IMR-90 (cell line): ENCODE data around the gene TTC39B. TPM values are rescaled to one million over a fixed set of nuclear protein-coding genes. Genes with fewer than 3 reads are reported as not detected.

Experiments
- ATAC-seq: fragments of 200-7000 bp; cut with Tn5 transposase; 2 replicates; pipeline ENCODE4 v1.9.1; 2020; ENCODE audit warnings: low read depth, mild to moderate bottlenecking, moderate library complexity
- BruUV-seq: library from RNA; stranded (reverse); fragments of 400-500 nt; replicated peaks from 2 replicates; lab custom pipeline; 2021; lab: Mats Ljungman, UMichigan
- CTCF ChIA-PET: fragments of 300-600 bp; formaldehyde crosslinking; extraction: SDS; loops from one replicate; lab custom pipeline; 2021; ENCODE audit warnings: antibody characterized with exemption; lab: Yijun Ruan, JAX
- POLR2A ChIA-PET: fragments of 300-600 bp; sonication (Branson Sonifier 250); formaldehyde crosslinking; loops from one replicate; lab custom pipeline; 2022; ENCODE audit warnings: antibody characterized with exemption; ENCODE audit not compliant: unreplicated experiment; lab: Charles Lee
- DNase-seq: peaks from one replicate; pipeline ENCODE4 v3.0.0; 2013
- H2AFZ ChIP-seq: replicated peaks from 2 replicates; pipeline ENCODE3; 2013; ENCODE audit warnings: low read length, mild to moderate bottlenecking; ENCODE audit not compliant: poor library complexity
- H2AK5ac ChIP-seq: 2 replicates; pipeline ENCODE4 v1.6.1; 2013; ENCODE audit warnings: low read depth, low read length, inconsistent platforms
- H2AK9ac ChIP-seq: replicated peaks from 2 replicates; pipeline ENCODE3; 2013; ENCODE audit warnings: mild to moderate bottlenecking, low read depth, low read length, moderate library complexity; ENCODE audit not compliant: poor library complexity
- H2BK120ac ChIP-seq: 2 replicates; pipeline ENCODE4 v1.6.1; 2013; ENCODE audit warnings: low read depth, low read length, inconsistent platforms
- H2BK15ac ChIP-seq: 3 replicates; pipeline ENCODE4 v1.6.1; 2013; ENCODE audit warnings: low read depth, low read length, inconsistent platforms
- H2BK20ac ChIP-seq: 2 replicates; pipeline ENCODE4 v1.6.1; 2013; ENCODE audit warnings: low read depth, mild to moderate bottlenecking, inconsistent platforms, low read length, moderate library complexity
- H2BK5ac ChIP-seq: 2 replicates; pipeline ENCODE4 v1.6.1; 2013; ENCODE audit warnings: mild to moderate bottlenecking, low read depth, low read length, inconsistent platforms; ENCODE audit not compliant: poor library complexity, severe bottlenecking
- H3K14ac ChIP-seq: replicated peaks from 2 replicates; pipeline ENCODE4 v1.6.1; 2013; ENCODE audit warnings: low read depth, low read length, inconsistent platforms
- H3K18ac ChIP-seq: 2 replicates; pipeline ENCODE4 v1.6.1; 2013; ENCODE audit warnings: low read depth, low read length, control low read depth
- H3K23ac ChIP-seq: 2 replicates; pipeline ENCODE4 v1.6.1; 2013; ENCODE audit warnings: low read depth, low read length, inconsistent platforms
- H3K27ac ChIP-seq: 2 replicates; pipeline ENCODE4 v1.5.1; 2013; ENCODE audit warnings: mild to moderate bottlenecking, control low read depth, low read length; ENCODE audit not compliant: insufficient read depth
- H3K27me3 ChIP-seq: 2 replicates; pipeline ENCODE4 v1.6.1; 2013; ENCODE audit warnings: low read length; ENCODE audit not compliant: control insufficient read depth, insufficient read depth
- H3K36me3 ChIP-seq: 2 replicates; pipeline ENCODE4 v1.6.1; 2013; ENCODE audit warnings: low read length, mixed read lengths; ENCODE audit not compliant: control insufficient read depth, insufficient read depth
- H3K4ac ChIP-seq: 2 replicates; pipeline ENCODE4 v1.6.1; 2013; ENCODE audit warnings: low read depth, low read length, inconsistent platforms
- H3K4me1 ChIP-seq: 2 replicates; pipeline ENCODE4 v1.6.1; 2013; ENCODE audit warnings: low read length, mixed read lengths; ENCODE audit not compliant: control insufficient read depth, insufficient read depth
- H3K4me2 ChIP-seq: 2 replicates; pipeline ENCODE4 v1.6.1; 2013; ENCODE audit warnings: low read depth, mild to moderate bottlenecking, control low read depth, low read length, moderate library complexity
- H3K4me3 ChIP-seq: 2 replicates; pipeline ENCODE4 v1.5.1; 2013; ENCODE audit warnings: low read depth, mild to moderate bottlenecking, control low read depth, low read length, moderate library complexity; ENCODE audit not compliant: insufficient read depth
- H3K56ac ChIP-seq: 2 replicates; pipeline ENCODE4 v1.6.1; 2013; ENCODE audit warnings: low read length, inconsistent platforms; ENCODE audit not compliant: insufficient read depth; ENCODE audit errors: extremely low read depth
- H3K79me1 ChIP-seq, 2 experiments: 2 replicates each; pipeline ENCODE4 v1.6.1; 2013; ENCODE audit warnings: low read length in 2 of 2, inconsistent platforms in 1 of 2, low read depth in 1 of 2
- H3K9ac ChIP-seq: 2 replicates; pipeline ENCODE4 v1.6.1; 2013; ENCODE audit warnings: low read depth, low read length, control low read depth
- H3K9me1 ChIP-seq: 2 replicates; pipeline ENCODE4 v1.6.1; 2013; ENCODE audit warnings: low read length, inconsistent platforms; ENCODE audit not compliant: insufficient read depth
- H3K9me3 ChIP-seq: 2 replicates; pipeline ENCODE4 v1.6.1; 2013; ENCODE audit warnings: low read length; ENCODE audit not compliant: control insufficient read depth, insufficient read depth
- H4K20me1 ChIP-seq: 2 replicates; pipeline ENCODE4 v1.6.1; 2013; ENCODE audit warnings: low read length, inconsistent platforms; ENCODE audit not compliant: insufficient read depth
- H4K5ac ChIP-seq: 2 replicates; pipeline ENCODE4 v1.6.1; 2013; ENCODE audit warnings: mild to moderate bottlenecking, low read depth, low read length, control low read depth
- H4K8ac ChIP-seq, 2 experiments: 2 replicates each; pipeline ENCODE4 v1.6.1; 2013; ENCODE audit warnings: low read depth in 2 of 2, low read length in 2 of 2, control low read depth in 1 of 2, inconsistent platforms in 1 of 2
- H4K91ac ChIP-seq: 2 replicates; pipeline ENCODE4 v1.6.1; 2013; ENCODE audit warnings: low read depth, low read length, inconsistent platforms; ENCODE audit not compliant: insufficient read depth
- CEBPB ChIP-seq: IDR thresholded peaks from 2 replicates; pipeline ENCODE4 v1.6.1; 2012; ENCODE audit warnings: low read depth, low read length, improper control_type of control experiment
- CHD1 ChIP-seq: IDR thresholded peaks from 2 replicates; pipeline ENCODE4 v1.6.1; 2012; ENCODE audit warnings: low read depth, low read length, improper control_type of control experiment
- CTCF ChIP-seq: conservative IDR thresholded peaks from 2 replicates; pipeline ENCODE4 v1.5.1; 2012; ENCODE audit warnings: mild to moderate bottlenecking, low read depth, low read length, improper control_type of control experiment
- NFE2L2 ChIP-seq: fragments of 150-350 bp; IDR thresholded peaks from 2 replicates; pipeline ENCODE4 v1.6.1; 2016; ENCODE audit warnings: low read depth, mild to moderate bottlenecking, low read length
- POLR2A ChIP-seq: IDR thresholded peaks from 2 replicates; pipeline ENCODE4 v1.6.1; 2012; ENCODE audit warnings: mild to moderate bottlenecking, low read depth, low read length
- RAD21 ChIP-seq: IDR thresholded peaks from 2 replicates; pipeline ENCODE4 v1.6.1; 2012; ENCODE audit warnings: low read length, improper control_type of control experiment
- USF2 ChIP-seq: fragments of 150-350 bp; IDR thresholded peaks from 2 replicates; pipeline ENCODE4 v1.6.1; 2017; ENCODE audit warnings: mild to moderate bottlenecking, antibody characterized with exemption, low read length, low read depth
- WGBS, 2 experiments: methylation state at CpG; one replicate each; pipeline versions ENCODE4 v1.1.5 to v1.1.7; 2013; ENCODE audit warnings: missing lambda C conversion rate in 2 of 2; ENCODE audit not compliant: insufficient read length in 1 of 2; ENCODE audit errors: extremely low coverage in 2 of 2; 5-methylcytosine and 5-hydroxymethylcytosine counted together
- dilution Hi-C: fragments of 300-500 bp; cut with HindIII; formaldehyde crosslinking; loops from one replicate; pipeline ENCODE4 v1.14.3; 2018; ENCODE audit warnings: low sequenced_read_pairs; ENCODE audit not compliant: unreplicated experiment
- in situ Hi-C: fragments of 300-500 bp; cut with MboI; formaldehyde crosslinking; loops from 3 replicates; pipeline ENCODE4 v1.14.3; 2019; ENCODE audit warnings: low sequenced_read_pairs, inconsistent platforms, mixed read lengths
- intact Hi-C: fragments of 100-400 bp; cut with micrococcal nuclease; formaldehyde crosslinking; loops from 2 replicates; pipeline ENCODE4 v1.10.0; 2022
- polyA plus RNA-seq, 3 experiments: library from polyadenylated mRNA; depleted of rRNA; stranded (reverse); fragments of >200 nt; gene quantifications; 2 replicates each; pipeline ENCODE4 v1.2.3, GENCODE V29; 2012; ENCODE audit warnings: low replicate concordance in 1 of 3
- total RNA-seq: library from RNA; depleted of rRNA; stranded (reverse); fragments of >200 nt; gene quantifications from 2 replicates; pipeline ENCODE4 v1.2.3, GENCODE V29; 2012

The TTC39B gene
- total and polyA plus RNA-seq, 2 of the 4 experiments (the other 2 are of a cell fraction) = 2.5 to 12.2 TPM

GRCh38 chr9:15272377-15272928 is 34.6 kb downstream of the TTC39B start:
- Histone ChIP-seq H3K4me2 (no peak overlapping the region), H3K36me3 (peaks cover 2% of the 10 kb centered on the region; the same call in 1 of the 2 replicates), H3K4ac (no peak overlapping the region), H3K18ac (no peak overlapping the region), H3K14ac (no peak overlapping the region), H3K79me1 (peaks cover 19 to 35% of the 10 kb centered on the region in 2 experiments; a peak in 3 of 4 replicates), H2BK5ac (no peak overlapping the region), H4K5ac (no peak overlapping the region), H2BK20ac (no peak overlapping the region), H3K4me1 (no peaks in the 10 kb centered on the region), H2AK9ac (no peak overlapping the region), H2BK15ac (no peak overlapping the region), H3K9me3 (no peaks in the 10 kb centered on the region), H4K8ac (no peak overlapping the region), H4K20me1 (peaks cover 13% of the 10 kb centered on the region), H4K91ac (no peak overlapping the region), H3K4me3 (no peak overlapping the region), H3K23ac (no peak overlapping the region), H2BK120ac (no peak overlapping the region), H3K9ac (no peak overlapping the region), H3K27ac (no peak overlapping the region), H2AFZ (no peak overlapping the region), H2AK5ac (no peak overlapping the region), H3K56ac (no peak overlapping the region), H3K27me3 (no peaks in the 10 kb centered on the region), H3K9me1 (peaks cover 14% of the 10 kb centered on the region)
- TF ChIP-seq CTCF (no peak), USF2 (no peak), POLR2A (no peak), CEBPB (no peak), NFE2L2 (no peak), RAD21 (no peak), CHD1 (no peak)
- dilution Hi-C loops (no loop called here), intact Hi-C loops (no loop called here), in situ Hi-C loops (no loop called here)
- ChIA-PET CTCF (no interaction called here), POLR2A (no interaction called here)
- WGBS, 2 experiments = 33% methylated on average over 1 of the region's 3 CpGs; no CpG with 5 or more reads in 1 of the 2 experiments
- no TSS peak for BruUV-seq
- DNase-seq = no peak
- ATAC-seq = no peak
